ENCODE results near the gene MBLAC1. TPM values are rescaled to one million over a fixed set of nuclear protein-coding genes. Genes with fewer than 3 reads are reported as not detected.
"Not testable (repeated sequence)": the region's sequence is repeated elsewhere in the genome, so short reads cannot be mapped to it uniquely, and the experiment has no call there.

MBLAC1 gene
- total RNA-seq, 1 experiment from 2014 or later, result 0.70 TPM

DNA sequence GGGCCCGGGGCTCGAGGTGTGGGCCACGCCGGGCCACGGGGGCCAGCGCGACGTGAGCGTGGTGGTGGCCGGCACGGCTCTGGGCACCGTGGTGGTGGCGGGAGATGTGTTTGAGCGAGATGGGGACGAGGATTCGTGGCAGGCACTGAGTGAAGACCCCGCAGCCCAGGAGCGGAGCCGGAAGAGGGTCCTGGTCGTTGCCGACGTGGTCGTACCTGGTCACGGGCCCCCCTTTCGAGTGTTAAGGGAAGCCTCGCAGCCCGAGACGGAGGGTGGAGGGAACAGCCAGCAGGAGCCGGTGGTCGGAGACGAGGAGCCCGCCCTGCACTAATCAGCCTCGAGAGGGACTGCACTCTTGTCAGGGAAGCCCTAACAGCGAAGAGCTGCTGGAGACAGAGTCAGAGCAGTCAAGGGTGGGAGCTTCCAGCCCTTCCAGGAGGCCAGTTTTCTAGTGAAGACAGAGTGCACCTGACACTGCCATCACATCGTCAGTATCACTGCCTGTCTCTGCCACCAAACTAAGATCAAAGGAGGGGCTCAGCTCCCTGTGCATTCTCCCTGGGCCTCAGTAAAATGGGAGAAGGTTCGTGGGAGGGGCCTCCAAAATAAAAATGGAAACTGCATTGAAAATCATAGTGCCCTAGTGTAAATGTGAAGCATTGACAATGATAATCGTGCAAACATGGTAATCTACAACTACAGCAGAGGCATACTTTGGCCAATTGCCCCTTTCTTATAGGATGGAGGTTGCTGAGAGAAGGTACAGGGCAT lies 1.3 kb downstream of the MBLAC1 start:
- no peak for DNase-seq
- Histone ChIP-seq H3K27me3 (ENCODE audit: insufficient read depth, low read depth) (no peaks in the 10 kb centered on the region), H3K9me2 (ENCODE audit: insufficient read depth) (no peaks in the 10 kb centered on the region), H4K20me1 (ENCODE audit: insufficient read depth) (no peaks in the 10 kb centered on the region), H3K36me3 (ENCODE audit: low read depth) (no peaks in the 10 kb centered on the region), H3K9me3 (ENCODE audit: insufficient read depth, low read depth) (no peaks in the 10 kb centered on the region), H3K4me2 (peak overlapping the region; percentile 80), H3K4me3 (peak overlapping the region; percentile 75), H3K4me1 (replicated peaks; ENCODE audit: insufficient read depth) (peaks cover 19% of the 10 kb centered on the region; the same call in 1 of the 2 replicates), H3K27ac (no peak overlapping the region), H3K79me2 (ENCODE audit: low read depth) (peaks cover 8% of the 10 kb centered on the region; the same call in 1 of the 2 replicates), H2AFZ (peak overlapping the region; percentile 92; the same call in 1 of the 2 replicates), H3F3A (ENCODE audit: insufficient read depth, low read depth) (peaks cover 42% of the 10 kb centered on the region)
- POLR2A ChIA-PET (ENCODE audit: unreplicated experiment), result no interaction called here
- CTCF ChIA-PET, result interaction anchor here (0.5 to 0.6 kb wide), 2 partner anchors 44 to 1027 kb away, joined by 4 to 10 read pairs; no protein-coding TSS in a partner anchor
- TF ChIP-seq EZH2 (IDR thresholded peaks at IDR 0.05; ENCODE audit: low read depth), result no peak
- TF ChIP-seq, protein P1, sequence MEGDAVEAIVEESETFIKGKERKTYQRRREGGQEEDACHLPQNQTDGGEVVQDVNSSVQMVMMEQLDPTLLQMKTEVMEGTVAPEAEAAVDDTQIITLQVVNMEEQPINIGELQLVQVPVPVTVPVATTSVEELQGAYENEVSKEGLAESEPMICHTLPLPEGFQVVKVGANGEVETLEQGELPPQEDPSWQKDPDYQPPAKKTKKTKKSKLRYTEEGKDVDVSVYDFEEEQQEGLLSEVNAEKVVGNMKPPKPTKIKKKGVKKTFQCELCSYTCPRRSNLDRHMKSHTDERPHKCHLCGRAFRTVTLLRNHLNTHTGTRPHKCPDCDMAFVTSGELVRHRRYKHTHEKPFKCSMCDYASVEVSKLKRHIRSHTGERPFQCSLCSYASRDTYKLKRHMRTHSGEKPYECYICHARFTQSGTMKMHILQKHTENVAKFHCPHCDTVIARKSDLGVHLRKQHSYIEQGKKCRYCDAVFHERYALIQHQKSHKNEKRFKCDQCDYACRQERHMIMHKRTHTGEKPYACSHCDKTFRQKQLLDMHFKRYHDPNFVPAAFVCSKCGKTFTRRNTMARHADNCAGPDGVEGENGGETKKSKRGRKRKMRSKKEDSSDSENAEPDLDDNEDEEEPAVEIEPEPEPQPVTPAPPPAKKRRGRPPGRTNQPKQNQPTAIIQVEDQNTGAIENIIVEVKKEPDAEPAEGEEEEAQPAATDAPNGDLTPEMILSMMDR (conservative IDR thresholded peaks at IDR 0.05), result no peak
- BruUV-seq (replicated peaks), result no TSS peak
- intact Hi-C loops (cut with micrococcal nuclease; ENCODE audit: unreplicated experiment), result loop anchor here (1.0 to 2.0 kb wide), 2 partner anchors 27 to 47 kb away; partner anchors contain the start of genes AP4M1, MCM7 and ZNF3

- H3K9me3 ChIP-seq (ENCODE audit: insufficient read depth, low read depth), result no peaks in the 10 kb centered on the region
- no TSS peak for BruUV-seq (replicated peaks)
- H3K27ac ChIP-seq, result no peak overlapping the region
- H3F3A ChIP-seq (ENCODE audit: insufficient read depth, low read depth), result peaks cover 42% of the 10 kb centered on the region
- intact Hi-C loops (cut with micrococcal nuclease; ENCODE audit: unreplicated experiment), result no loop called here
- ChIA-PET POLR2A (ENCODE audit: unreplicated experiment) (no interaction called here), CTCF (interaction anchor here (0.5 to 0.6 kb wide), 2 partner anchors 45 to 1027 kb away, joined by 4 to 10 read pairs; no protein-coding TSS in a partner anchor)
- TF ChIP-seq EZH2 (IDR thresholded peaks at IDR 0.05; ENCODE audit: low read depth), result no peak
- TF ChIP-seq, protein P1 (conservative IDR thresholded peaks at IDR 0.05), result no peak
- H3K4me1 ChIP-seq (replicated peaks; ENCODE audit: insufficient read depth), result peaks cover 19% of the 10 kb centered on the region; the same call in 1 of the 2 replicates
- H3K4me2 ChIP-seq, result no peak overlapping the region
- H3K79me2 ChIP-seq (ENCODE audit: low read depth), result peaks cover 8% of the 10 kb centered on the region; the same call in 1 of the 2 replicates
- no peaks in the 10 kb centered on the region for H3K9me2 ChIP-seq (ENCODE audit: insufficient read depth)
- H2AFZ ChIP-seq, result no peak overlapping the region
- no peak overlapping the region for H3K4me3 ChIP-seq
- no peaks in the 10 kb centered on the region for H3K36me3 ChIP-seq (ENCODE audit: low read depth)
- H4K20me1 ChIP-seq (ENCODE audit: insufficient read depth), result no peaks in the 10 kb centered on the region
- DNase-seq, result no peak
- H3K27me3 ChIP-seq (ENCODE audit: insufficient read depth, low read depth), result no peaks in the 10 kb centered on the region
These were observed 1.8 kb downstream of the MBLAC1 start for GRCh38 chr7:100128637-100128963.

- Histone ChIP-seq H3K4me2 (peak overlapping the region; percentile 57; the same call in 1 of the 2 replicates), H2AFZ (0 out of 2 replicates have a peak overlapping the region, but pooled peaks have one; percentile 71), H3F3A (ENCODE audit: insufficient read depth, low read depth) (peaks cover 34% of the 10 kb centered on the region), H3K4me1 (replicated peaks; ENCODE audit: insufficient read depth) (peaks cover 18% of the 10 kb centered on the region; the same call in 1 of the 2 replicates), H3K27ac (peak overlapping the region; percentile 46)
- H3K9me2 ChIP-seq (ENCODE audit: insufficient read depth); H3K79me2 ChIP-seq (ENCODE audit: low read depth); H3K27me3 ChIP-seq (ENCODE audit: insufficient read depth, low read depth); H3K36me3 ChIP-seq (ENCODE audit: low read depth); BruUV-seq (replicated peaks); H4K20me1 ChIP-seq (ENCODE audit: insufficient read depth); H3K9me3 ChIP-seq (ENCODE audit: insufficient read depth, low read depth); H3K4me3 ChIP-seq: not testable (repeated sequence)
- DNase-seq, result peak; percentile 42 to 94
- intact Hi-C loops (cut with micrococcal nuclease; ENCODE audit: unreplicated experiment), result loop anchor here (5.0 to 10.0 kb wide), 2 partner anchors 222 to 725 kb away; partner anchors contain the start of gene SLC12A9
- POLR2A ChIA-PET (ENCODE audit: unreplicated experiment), result interaction anchor here (0.6 to 0.8 kb wide), 3 partner anchors 29 to 326 kb away, joined by 4 to 10 read pairs (median 6); partner anchors contain the start of gene MCM7
- CTCF ChIA-PET, result interaction anchor here (0.6 to 1.1 kb wide), 3 partner anchors 28 to 136 kb away, joined by 3 to 4 read pairs (median 3); partner anchors contain the start of gene AP4M1
These were observed 3.4 kb downstream of the MBLAC1 start for GRCh38 chr7:100130220-100130607.
